ENCODE measurements around the gene ADAP1. TPM values are rescaled to one million over a fixed set of nuclear protein-coding genes. Genes with fewer than 3 reads are reported as not detected.

Gene ADAP1
- total RNA-seq, result 2.3 and 2.5 TPM in 2 replicates

GRCh38 chr7:954330-955238, at the start of gene ADAP1:
ADAP1 (minus strand) TSS chr7:954680; CDS start chr7:954477, 203 bp downstream.

GRCh38 chr7:983004-983615, 28.6 kb upstream of the ADAP1 start, which contains the start of gene CYP2W1:
CYP2W1 (plus strand) TSS chr7:983181; CDS start chr7:983212, 31 bp downstream.

GRCh38 chr7:974820-975681, 20.6 kb upstream of the ADAP1 start, which contains the start of gene COX19:
COX19 (minus strand) TSS chr7:975549; CDS start chr7:975509, 40 bp downstream.

GRCh38 chr7:876077-876971, 78.2 kb downstream of the ADAP1 start, which contains the start of gene GET4:
GET4 (plus strand) TSS chr7:876554; CDS start chr7:876646, 92 bp downstream.

Other genes with a start within 250 kb of the ADAP1 start
- gene DNAAF5, start 228.0 kb downstream of the ADAP1 start, total RNA-seq, result 46.4 and 48.1 TPM in 2 replicates
- 20.9 and 25.7 TPM in 2 replicates for gene PRKAR1B, start 227.4 kb downstream of the ADAP1 start, total RNA-seq
- 89.7 and 118 TPM in 2 replicates for gene SUN1, start 122.2 kb downstream of the ADAP1 start, total RNA-seq
- 18.4 and 23.6 TPM in 2 replicates for gene GET4, start 78.1 kb downstream of the ADAP1 start, total RNA-seq
- 3.2 and 7.1 TPM in 2 replicates for gene COX19, start 20.9 kb upstream of the ADAP1 start, total RNA-seq
- not detected in 2 replicates for gene CYP2W1, start 28.5 kb upstream of the ADAP1 start, total RNA-seq
- not detected in 2 replicates for gene GPR146, start 89.9 kb upstream of the ADAP1 start, total RNA-seq
- 3.2 and 4.3 TPM in 2 replicates for gene GPER1, start 133.4 kb upstream of the ADAP1 start, total RNA-seq
- 18.7 and 20.2 TPM in 2 replicates for gene ZFAND2A, start 205.5 kb upstream of the ADAP1 start, total RNA-seq